Thymus (tissue), 11 donors: Measurements from ENCODE around the gene DNAJC25. TPM values are rescaled to one million over a fixed set of nuclear protein-coding genes. Genes with fewer than 3 reads are reported as not detected.

Experiments
- DNase-seq, 9 donors: peaks; one replicate each; pipeline ENCODE4 v3.0.0-alpha.2; 2013; ENCODE audit warnings: low spot score in 9 of 9, low read depth in 6 of 9, missing footprints in 1 of 9
- H3K27ac ChIP-seq, 2 donors: one replicate each; pipeline ENCODE4 v1.5.1; 2013; ENCODE audit warnings: control low read depth in 1 of 2, low read depth in 1 of 2, low read length in 1 of 2, mild to moderate bottlenecking in 1 of 2, moderate library complexity in 1 of 2
- H3K27me3 ChIP-seq, 2 donors: one replicate each; pipeline ENCODE4 v1.5.1; 2013; ENCODE audit warnings: low read length in 1 of 2; ENCODE audit not compliant: control insufficient read depth in 2 of 2, insufficient read depth in 1 of 2
- H3K36me3 ChIP-seq, 2 donors: one replicate each; pipeline ENCODE4 v1.5.1; 2013; ENCODE audit warnings: low read length in 1 of 2, mild to moderate bottlenecking in 1 of 2, moderate library complexity in 1 of 2; ENCODE audit not compliant: control insufficient read depth in 2 of 2, insufficient read depth in 2 of 2
- H3K4me1 ChIP-seq, 2 donors: one replicate each; pipeline ENCODE4 v1.5.1; 2013; ENCODE audit warnings: low read length in 2 of 2; ENCODE audit not compliant: control insufficient read depth in 2 of 2, insufficient read depth in 2 of 2
- H3K4me3 ChIP-seq, 2 donors: one replicate each; pipeline ENCODE4 v1.5.1; 2013; ENCODE audit warnings: low read length in 2 of 2, control low read depth in 1 of 2, mild to moderate bottlenecking in 1 of 2
- H3K9me3 ChIP-seq, 2 donors: one replicate each; pipeline ENCODE4 v1.5.1; 2013; ENCODE audit warnings: low read length in 1 of 2, mild to moderate bottlenecking in 1 of 2; ENCODE audit not compliant: control insufficient read depth in 2 of 2, insufficient read depth in 1 of 2
- WGBS: extraction: QIAGEN DNeasy Blood & Tissue Kit; methylation state at CpG from one replicate; pipeline ENCODE4 v1.1.7; 2013; 5-methylcytosine and 5-hydroxymethylcytosine counted together
- polyA plus RNA-seq: library from polyadenylated mRNA; stranded (reverse); fragments of 200-250 nt; gene quantifications from one replicate; pipeline ENCODE4 v1.2.3, GENCODE V29; 2013
- total RNA-seq: library from RNA; stranded (reverse); fragments of 120-200 nt; gene quantifications from one replicate; pipeline ENCODE4 v1.2.4, GENCODE V29; 2013
- donor health status: healthy.

DNAJC25 gene
- total and polyA plus RNA-seq, 2 donors, result 3.5 to 8.8 TPM

GRCh38 chr9:111599955-111600343 is 31.2 kb upstream of the DNAJC25 start:
- no peak for DNase-seq
- H3K9me3 ChIP-seq, result peaks cover 0 to 5% of the 10 kb centered on the region in 2 donors
- no peak overlapping the region for H3K27ac ChIP-seq
- H3K36me3 ChIP-seq, result no peaks in the 10 kb centered on the region
- peaks cover 0 to 12% of the 10 kb centered on the region in 2 donors for H3K4me1 ChIP-seq
- peak overlapping the region; percentile 33 to 42 for H3K4me3 ChIP-seq
- peaks cover 28 to 51% of the 10 kb centered on the region in 2 donors for H3K27me3 ChIP-seq
- 63% methylated on average over 17 of the region's 17 CpGs for WGBS

- Histone ChIP-seq H3K4me3 (no peak overlapping the region), H3K4me1 (peaks cover 0 to 12% of the 10 kb centered on the region in 2 donors), H3K36me3 (no peaks in the 10 kb centered on the region), H3K9me3 (peaks cover 0 to 5% of the 10 kb centered on the region in 2 donors), H3K27ac (no peak overlapping the region), H3K27me3 (peaks cover 28 to 51% of the 10 kb centered on the region in 2 donors)
- 77% methylated on average over 10 of the region's 10 CpGs for WGBS
- peak in 1 of 9 donors; percentile 3 for DNase-seq
Measured at GRCh38 chr9:111601237-111602018, 29.7 kb upstream of the DNAJC25 start.

GRCh38 chr9:111603041-111603440 is 28.1 kb upstream of the DNAJC25 start:
- Histone ChIP-seq H3K36me3 (no peaks in the 10 kb centered on the region), H3K4me1 (peaks cover 0 to 9% of the 10 kb centered on the region in 2 donors), H3K4me3 (no peak overlapping the region), H3K9me3 (peaks cover 0 to 3% of the 10 kb centered on the region in 2 donors), H3K27ac (no peak overlapping the region), H3K27me3 (peaks cover 23 to 43% of the 10 kb centered on the region in 2 donors)
- no peak for DNase-seq
- 91% methylated on average over 4 of the region's 4 CpGs for WGBS

- Histone ChIP-seq H3K27ac (no peak overlapping the region), H3K4me1 (peaks cover 0 to 3% of the 10 kb centered on the region in 2 donors), H3K36me3 (no peaks in the 10 kb centered on the region), H3K4me3 (no peak overlapping the region), H3K27me3 (peaks cover 19 to 32% of the 10 kb centered on the region in 2 donors), H3K9me3 (no peaks in the 10 kb centered on the region)
- DNase-seq, result no peak
- 95% methylated on average over 16 of the region's 16 CpGs for WGBS
Measured at GRCh38 chr9:111604054-111604615, 27.0 kb upstream of the DNAJC25 start.

- DNase-seq, result no peak
- Histone ChIP-seq H3K4me1 (no peaks in the 10 kb centered on the region), H3K4me3 (no peak overlapping the region), H3K36me3 (no peaks in the 10 kb centered on the region), H3K27ac (no peak overlapping the region), H3K27me3 (peaks cover 9 to 22% of the 10 kb centered on the region in 2 donors), H3K9me3 (no peaks in the 10 kb centered on the region)
- 97% methylated on average over 9 of the region's 9 CpGs for WGBS
Measured at GRCh38 chr9:111605041-111605559, 26.0 kb upstream of the DNAJC25 start.

- WGBS, result 73% methylated on average over 5 of the region's 5 CpGs
- no peak overlapping the region for H3K27ac ChIP-seq
Measured at GRCh38 chr9:111610149-111610548, 21.0 kb upstream of the DNAJC25 start.

GRCh38 chr9:111610845-111611244 is 20.3 kb upstream of the DNAJC25 start:
- Histone ChIP-seq H3K27ac (no peak overlapping the region), H3K27me3 (peaks cover 0 to 2% of the 10 kb centered on the region in 2 donors)

More at GRCh38 chr9:111610149-111610548, 21.0 kb upstream of the DNAJC25 start:
- H3K4me3 ChIP-seq, result no peak overlapping the region
- no peaks in the 10 kb centered on the region for H3K4me1 ChIP-seq
- H3K36me3 ChIP-seq, result no peaks in the 10 kb centered on the region
- H3K9me3 ChIP-seq, result no peaks in the 10 kb centered on the region
- DNase-seq, result no peak
- peaks cover 0 to 2% of the 10 kb centered on the region in 2 donors for H3K27me3 ChIP-seq

GRCh38 chr9:111613436-111614040 is 17.6 kb upstream of the DNAJC25 start:
- WGBS, result 84% methylated on average over 4 of the region's 4 CpGs
- no peak overlapping the region for H3K27ac ChIP-seq
- no peak for DNase-seq

More at GRCh38 chr9:111610845-111611244, 20.3 kb upstream of the DNAJC25 start:
- no peaks in the 10 kb centered on the region for H3K9me3 ChIP-seq
- DNase-seq, result no peak
- no peak overlapping the region for H3K4me3 ChIP-seq
- 94% methylated on average over 7 of the region's 7 CpGs for WGBS
- H3K4me1 ChIP-seq, result no peaks in the 10 kb centered on the region
- H3K36me3 ChIP-seq, result no peaks in the 10 kb centered on the region

GRCh38 chr9:111615928-111616327 is 15.2 kb upstream of the DNAJC25 start:
- H3K36me3 ChIP-seq, result no peaks in the 10 kb centered on the region
- H3K4me3 ChIP-seq, result no peak overlapping the region
- 83% methylated on average over 3 of the region's 3 CpGs for WGBS
- H3K4me1 ChIP-seq, result no peaks in the 10 kb centered on the region
- DNase-seq, result no peak
- H3K27ac ChIP-seq, result no peak overlapping the region
- H3K27me3 ChIP-seq, result peaks cover 0 to 2% of the 10 kb centered on the region in 2 donors
- no peaks in the 10 kb centered on the region for H3K9me3 ChIP-seq

More at GRCh38 chr9:111613436-111614040, 17.6 kb upstream of the DNAJC25 start:
- peaks cover 0 to 2% of the 10 kb centered on the region in 2 donors for H3K27me3 ChIP-seq
- no peaks in the 10 kb centered on the region for H3K4me1 ChIP-seq
- no peaks in the 10 kb centered on the region for H3K36me3 ChIP-seq
- H3K4me3 ChIP-seq, result no peak overlapping the region
- H3K9me3 ChIP-seq, result no peaks in the 10 kb centered on the region
